Lower leg skin (tissue), 3 donors: Measurements from ENCODE around the gene DNAJC8.

ENCODE experiments used
- POLR2A ChIP-seq, 2 donors: fragments of 450-650 bp; IDR thresholded peaks; one replicate each; pipeline ENCODE4 v1.6.1; 2016 to 2017; ENCODE audit warnings: antibody characterized with exemption in 2 of 2, mild to moderate bottlenecking in 1 of 2, moderate library complexity in 1 of 2
- TF ChIP-seq, protein P1 (sequence below), 3 donors: fragments of 450-650 bp; IDR thresholded peaks; one replicate each; pipeline ENCODE4 v1.5.1; 2016; ENCODE audit warnings: antibody characterized with exemption in 3 of 3, mild to moderate bottlenecking in 3 of 3, moderate library complexity in 2 of 3

DNA sequence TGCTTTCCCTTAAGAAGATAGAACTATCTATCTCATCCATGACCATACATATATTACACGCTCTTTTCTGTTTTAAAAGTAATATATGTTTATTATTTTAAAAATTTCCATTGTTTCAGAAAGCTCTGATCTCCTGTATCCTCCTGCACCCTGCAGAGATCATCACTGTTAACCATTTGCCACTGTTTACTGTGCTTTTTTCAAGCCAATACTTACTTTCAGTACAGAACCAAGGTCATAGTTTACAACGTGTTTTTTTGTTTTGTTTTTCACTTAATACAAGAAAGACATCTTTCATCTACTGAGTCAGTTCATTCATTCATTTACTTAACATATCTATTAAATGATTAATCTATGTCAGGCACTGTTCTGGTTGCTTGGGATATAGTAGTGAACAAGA, 36.7 kb upstream of the DNAJC8 start:
- TF ChIP-seq, protein P1, sequence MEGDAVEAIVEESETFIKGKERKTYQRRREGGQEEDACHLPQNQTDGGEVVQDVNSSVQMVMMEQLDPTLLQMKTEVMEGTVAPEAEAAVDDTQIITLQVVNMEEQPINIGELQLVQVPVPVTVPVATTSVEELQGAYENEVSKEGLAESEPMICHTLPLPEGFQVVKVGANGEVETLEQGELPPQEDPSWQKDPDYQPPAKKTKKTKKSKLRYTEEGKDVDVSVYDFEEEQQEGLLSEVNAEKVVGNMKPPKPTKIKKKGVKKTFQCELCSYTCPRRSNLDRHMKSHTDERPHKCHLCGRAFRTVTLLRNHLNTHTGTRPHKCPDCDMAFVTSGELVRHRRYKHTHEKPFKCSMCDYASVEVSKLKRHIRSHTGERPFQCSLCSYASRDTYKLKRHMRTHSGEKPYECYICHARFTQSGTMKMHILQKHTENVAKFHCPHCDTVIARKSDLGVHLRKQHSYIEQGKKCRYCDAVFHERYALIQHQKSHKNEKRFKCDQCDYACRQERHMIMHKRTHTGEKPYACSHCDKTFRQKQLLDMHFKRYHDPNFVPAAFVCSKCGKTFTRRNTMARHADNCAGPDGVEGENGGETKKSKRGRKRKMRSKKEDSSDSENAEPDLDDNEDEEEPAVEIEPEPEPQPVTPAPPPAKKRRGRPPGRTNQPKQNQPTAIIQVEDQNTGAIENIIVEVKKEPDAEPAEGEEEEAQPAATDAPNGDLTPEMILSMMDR (IDR thresholded peaks at IDR 0.05) = no peak
- no peak for TF ChIP-seq POLR2A (IDR thresholded peaks at IDR 0.05)
